ENCODE measurements around the gene CTSG.
"Not testable (repeated sequence)": the region's sequence is repeated elsewhere in the genome, so short reads cannot be mapped to it uniquely, and the experiment has no call there.

Gene CTSG, protein sequence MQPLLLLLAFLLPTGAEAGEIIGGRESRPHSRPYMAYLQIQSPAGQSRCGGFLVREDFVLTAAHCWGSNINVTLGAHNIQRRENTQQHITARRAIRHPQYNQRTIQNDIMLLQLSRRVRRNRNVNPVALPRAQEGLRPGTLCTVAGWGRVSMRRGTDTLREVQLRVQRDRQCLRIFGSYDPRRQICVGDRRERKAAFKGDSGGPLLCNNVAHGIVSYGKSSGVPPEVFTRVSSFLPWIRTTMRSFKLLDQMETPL

GRCh38 chr14:24576182-24576581 is at the start of gene CTSG:
Gene CTSG, minus strand, starts transcription at chr14:24576250. Its CDS starts 27 bp downstream, at chr14:24576223.
- no peak for DNase-seq (ENCODE audit: low read depth in 2 of 3, low spot score in 2 of 3)

- no peak for DNase-seq (ENCODE audit: low read depth in 2 of 3, low spot score in 2 of 3)
These were observed 37.7 kb upstream of the CTSG start for GRCh38 chr14:24613747-24614146.

DNA sequence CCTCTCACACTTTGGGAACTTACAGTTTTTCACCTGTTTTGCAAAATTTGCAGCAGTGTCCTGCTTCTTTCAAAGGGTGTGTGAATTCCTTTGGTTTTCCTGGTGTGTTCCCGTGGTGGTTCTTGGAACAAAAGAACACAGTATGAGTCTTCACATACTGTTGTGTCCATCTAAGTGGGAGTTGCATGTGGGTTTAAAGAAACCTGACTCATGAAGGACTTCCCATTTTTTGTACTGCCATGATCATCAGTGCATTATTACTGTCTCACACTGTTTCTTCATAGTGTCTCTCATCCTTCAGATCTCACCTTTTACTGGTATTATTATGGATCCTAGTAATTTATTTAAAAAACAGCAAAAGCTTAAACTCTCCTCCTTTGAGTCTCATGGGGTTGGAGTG is 37.2 kb upstream of the CTSG start:
- DNase-seq (ENCODE audit: low read depth in 2 of 3, low spot score in 2 of 3): no peak

- DNase-seq (ENCODE audit: low read depth in 2 of 3, low spot score in 2 of 3): no peak
These were observed 36.1 kb upstream of the CTSG start for GRCh38 chr14:24612196-24612595.

GRCh38 chr14:24609655-24610344 is 33.8 kb upstream of the CTSG start, which contains the start of gene GZMH:
Gene GZMH, minus strand, starts transcription at chr14:24609685. Its CDS starts 72 bp downstream, at chr14:24609613.
- DNase-seq (ENCODE audit: low read depth in 2 of 3, low spot score in 2 of 3): no peak

DNA sequence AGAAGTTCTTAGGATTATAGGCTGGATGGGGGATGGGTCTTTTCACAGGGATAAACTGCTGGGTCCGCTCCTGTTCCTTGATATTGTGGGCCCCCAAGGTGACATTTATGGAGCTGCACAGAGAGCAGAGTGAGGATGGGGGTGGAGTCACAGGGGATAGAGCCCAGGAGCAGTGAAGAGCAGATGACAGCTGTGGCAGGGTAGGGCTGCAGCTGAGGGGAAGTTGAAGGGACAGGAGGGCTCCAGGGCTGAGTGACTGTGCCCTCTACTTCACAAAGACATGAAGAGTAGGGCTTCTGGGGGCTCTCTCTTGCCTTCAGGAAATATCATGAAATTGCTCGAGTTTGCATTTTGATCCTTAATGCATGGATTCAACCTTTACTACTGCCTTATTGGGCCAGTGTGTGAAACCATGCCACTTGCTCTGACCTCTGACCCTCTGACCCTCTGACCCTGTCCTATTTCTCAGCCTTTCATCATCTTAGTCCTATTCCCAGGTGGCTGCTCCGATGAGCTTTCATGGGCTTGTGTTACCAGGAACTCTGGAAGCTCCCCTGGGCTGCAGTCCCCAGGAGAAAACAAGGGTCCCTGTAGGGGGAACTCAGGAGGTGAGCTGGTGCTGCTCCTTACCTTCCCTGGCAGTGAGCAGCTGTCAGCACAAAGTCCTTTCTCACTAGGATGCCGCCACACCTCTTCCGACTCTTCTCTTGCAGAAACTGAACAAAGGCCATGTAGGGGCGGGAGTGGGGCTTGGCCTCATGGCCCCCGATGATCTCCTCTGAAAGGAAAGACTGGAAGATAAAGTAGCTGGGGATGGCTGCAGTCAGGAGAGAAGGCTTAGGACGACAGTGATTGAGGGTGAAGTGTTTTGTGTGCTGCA is 31.8 kb upstream of the CTSG start:
- DNase-seq (ENCODE audit: low read depth in 2 of 3, low spot score in 2 of 3): no peak

- DNase-seq (ENCODE audit: low read depth in 2 of 3, low spot score in 2 of 3): no peak
These were observed 31.0 kb upstream of the CTSG start for GRCh38 chr14:24607081-24607480.

GRCh38 chr14:24606297-24606696 is 30.2 kb upstream of the CTSG start:
- DNase-seq (ENCODE audit: low read depth in 2 of 3, low spot score in 2 of 3): no peak

- peak in 2 of 3 experiments; percentile 53 to 54 for DNase-seq (ENCODE audit: low read depth in 2 of 3, low spot score in 2 of 3)
These were observed 29.6 kb upstream of the CTSG start for GRCh38 chr14:24605435-24606190.

DNA sequence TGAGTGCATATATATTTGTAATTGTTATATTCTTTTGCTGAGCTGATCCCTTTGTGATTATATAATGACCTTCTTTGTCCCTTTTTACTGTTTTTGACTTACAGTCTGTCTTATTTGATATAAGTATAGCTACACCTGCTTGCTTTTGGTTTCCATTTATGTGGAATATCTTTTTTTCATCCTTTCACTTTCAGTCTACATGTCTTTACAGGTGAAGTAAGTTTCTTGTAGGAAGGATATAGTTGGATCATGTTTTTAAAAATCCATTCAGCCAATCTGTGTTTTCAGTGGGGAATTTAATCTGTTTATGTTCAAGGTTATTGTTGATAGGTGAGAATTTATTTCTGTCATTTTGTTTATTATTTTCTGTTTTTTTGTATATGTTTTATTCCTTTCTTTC is 21.4 kb upstream of the CTSG start:
- DNase-seq (ENCODE audit: low read depth in 2 of 3, low spot score in 2 of 3): no peak

GRCh38 chr14:24595073-24595808 is 19.2 kb upstream of the CTSG start:
- DNase-seq (ENCODE audit: low read depth in 2 of 3, low spot score in 2 of 3): no peak

GRCh38 chr14:24591004-24591403 is 15.0 kb upstream of the CTSG start:
- not testable (repeated sequence) for DNase-seq (ENCODE audit: low read depth in 2 of 3, low spot score in 2 of 3)

- DNase-seq (ENCODE audit: low read depth in 2 of 3, low spot score in 2 of 3): not testable (repeated sequence)
These were observed 8.4 kb upstream of the CTSG start for GRCh38 chr14:24584402-24584801.

DNA sequence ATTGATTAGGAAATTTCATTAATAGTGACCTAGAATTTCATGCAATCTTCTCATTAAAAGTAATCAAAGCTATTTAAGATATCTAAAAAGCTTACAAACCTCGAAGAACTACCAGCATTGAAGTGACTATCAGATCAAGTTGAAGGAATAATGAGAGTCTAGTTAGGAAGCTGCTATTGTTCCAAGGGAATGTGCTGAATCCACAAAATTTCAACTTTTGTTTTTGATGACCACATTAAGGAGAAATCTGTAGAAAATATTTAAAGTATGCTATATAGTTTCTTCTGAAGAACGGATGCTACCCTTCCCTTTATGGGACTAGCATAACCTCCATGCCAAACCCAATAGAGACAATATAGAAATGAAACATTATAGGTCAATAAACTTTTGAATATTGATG is 2.5 kb upstream of the CTSG start:
- DNase-seq (ENCODE audit: low read depth in 2 of 3, low spot score in 2 of 3): no peak

DNA sequence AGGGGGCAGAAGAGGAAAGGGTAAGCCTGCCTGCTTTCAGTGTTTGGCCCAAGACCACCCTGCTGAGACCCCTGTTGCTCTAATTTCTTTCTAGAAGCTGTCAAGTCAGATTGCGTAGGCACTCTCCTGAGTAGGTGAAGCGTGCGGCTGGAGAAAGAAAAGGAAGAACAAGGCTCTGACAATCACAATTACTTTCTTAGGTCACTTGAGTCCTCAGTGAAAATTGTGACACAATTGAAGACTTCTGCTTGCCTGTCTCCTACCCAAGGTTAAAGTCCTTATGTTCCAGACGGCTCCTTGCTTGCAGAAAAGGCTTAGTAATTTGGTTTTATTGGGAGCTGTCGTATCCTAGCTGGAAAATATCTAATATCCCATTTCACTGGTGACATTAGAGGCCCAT is 721 bp upstream of the CTSG start:
- no peak for DNase-seq (ENCODE audit: low read depth in 2 of 3, low spot score in 2 of 3)

- no peak for DNase-seq (ENCODE audit: low read depth in 2 of 3, low spot score in 2 of 3)
These were observed 1.8 kb downstream of the CTSG start for GRCh38 chr14:24574206-24574774.

- no peak for DNase-seq (ENCODE audit: low read depth in 2 of 3, low spot score in 2 of 3)
These were observed 9.7 kb downstream of the CTSG start for GRCh38 chr14:24566318-24566717.

DNA sequence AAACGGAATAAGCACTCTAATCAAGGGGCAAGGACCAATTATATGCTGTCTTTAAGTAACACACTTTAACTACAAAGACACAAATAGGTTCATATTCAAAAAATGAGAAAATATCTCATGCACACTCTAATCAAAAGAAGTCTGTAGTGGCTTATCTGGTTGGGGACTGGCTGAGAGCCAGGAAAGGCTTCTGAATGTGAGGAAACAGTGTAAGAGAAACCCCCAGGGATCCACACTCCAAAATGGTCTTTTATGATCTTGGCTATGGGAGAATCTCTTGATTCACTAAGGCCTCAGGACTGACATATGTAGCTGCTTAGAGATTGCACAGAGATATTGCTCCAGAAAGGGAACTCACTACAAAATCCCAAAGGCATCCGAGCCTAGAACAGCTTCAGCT is 10.3 kb downstream of the CTSG start:
- DNase-seq (ENCODE audit: low read depth in 2 of 3, low spot score in 2 of 3): no peak

GRCh38 chr14:24563505-24563904 is 12.5 kb downstream of the CTSG start:
- no peak for DNase-seq (ENCODE audit: low read depth in 2 of 3, low spot score in 2 of 3)

- DNase-seq (ENCODE audit: low read depth in 2 of 3, low spot score in 2 of 3): no peak
These were observed 19.3 kb downstream of the CTSG start for GRCh38 chr14:24556756-24557155.
